Activated T-cell treated with anti-CD3 and anti-CD28 coated beads for 4 hours (primary cell): ENCODE results near the gene PEX10.
A peak's percentile ranks its signal among the peaks of the same experiment; 100 is the strongest.

Experiments used
- DNase-seq: peaks from one replicate; pipeline ENCODE4 v3.0.0-alpha.2; 2020

Gene PEX10

DNA sequence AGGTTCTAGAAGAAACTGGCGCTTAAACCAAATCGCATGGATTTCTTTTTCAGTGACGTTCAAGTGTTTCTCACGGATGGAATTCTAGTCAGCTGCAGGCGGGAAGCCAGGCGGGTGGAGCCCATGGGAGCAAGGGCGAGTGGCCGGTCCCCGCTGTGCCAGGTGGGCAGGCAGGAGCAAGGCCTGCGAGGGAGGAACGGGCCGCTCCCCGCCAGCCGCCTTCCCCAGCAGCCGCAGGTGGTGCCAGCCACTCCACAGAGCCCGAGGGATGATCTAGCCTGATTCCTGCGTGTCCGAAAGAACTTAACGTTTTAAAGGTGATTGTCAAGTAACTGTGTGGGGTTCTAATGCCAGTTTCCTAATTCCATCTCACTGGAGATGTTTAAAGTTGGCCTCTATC lies 9.1 kb downstream of the PEX10 start:
- DNase-seq = no peak

DNA sequence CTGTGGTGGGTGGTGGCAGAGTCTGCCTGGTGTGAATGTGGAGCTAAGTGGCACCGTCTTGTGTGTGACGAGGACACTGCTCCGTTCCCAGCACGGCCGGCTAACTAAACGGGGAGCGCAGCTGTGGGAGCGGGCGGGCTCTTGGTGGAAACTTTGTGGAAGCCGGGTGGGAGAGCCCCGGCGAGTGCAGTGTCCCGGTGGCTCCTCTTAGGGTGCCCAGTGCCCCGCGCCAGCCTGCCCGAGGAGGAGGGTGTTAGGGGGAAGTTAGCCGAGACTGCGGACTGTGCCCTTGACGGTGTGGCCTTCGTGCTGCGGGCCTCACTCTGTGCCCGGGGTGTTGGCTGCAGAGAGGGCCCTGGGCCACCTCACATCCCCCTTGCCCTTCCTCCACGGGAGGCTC lies 9.9 kb downstream of the PEX10 start:
- DNase-seq = no peak

GRCh38 chr1:2400950-2401649 lies 11.3 kb downstream of the PEX10 start:
- DNase-seq = no peak

DNA sequence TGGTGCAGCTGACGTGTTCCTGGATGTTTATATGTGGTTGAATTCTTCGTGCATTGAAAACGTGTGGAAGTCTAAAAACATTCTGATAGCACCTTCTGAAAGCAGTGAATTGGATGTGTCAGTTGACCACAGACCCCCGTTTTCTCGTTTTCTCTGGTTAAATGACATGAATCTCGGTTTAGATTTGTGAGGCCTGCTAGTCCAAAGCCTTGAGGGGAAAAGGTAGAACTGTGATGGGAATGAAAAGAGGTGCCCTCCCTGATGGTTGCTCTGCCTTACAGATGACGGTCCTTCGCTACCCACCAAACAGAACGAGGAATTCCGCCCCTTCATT lies 11.8 kb downstream of the PEX10 start:
- DNase-seq = no peak

DNA sequence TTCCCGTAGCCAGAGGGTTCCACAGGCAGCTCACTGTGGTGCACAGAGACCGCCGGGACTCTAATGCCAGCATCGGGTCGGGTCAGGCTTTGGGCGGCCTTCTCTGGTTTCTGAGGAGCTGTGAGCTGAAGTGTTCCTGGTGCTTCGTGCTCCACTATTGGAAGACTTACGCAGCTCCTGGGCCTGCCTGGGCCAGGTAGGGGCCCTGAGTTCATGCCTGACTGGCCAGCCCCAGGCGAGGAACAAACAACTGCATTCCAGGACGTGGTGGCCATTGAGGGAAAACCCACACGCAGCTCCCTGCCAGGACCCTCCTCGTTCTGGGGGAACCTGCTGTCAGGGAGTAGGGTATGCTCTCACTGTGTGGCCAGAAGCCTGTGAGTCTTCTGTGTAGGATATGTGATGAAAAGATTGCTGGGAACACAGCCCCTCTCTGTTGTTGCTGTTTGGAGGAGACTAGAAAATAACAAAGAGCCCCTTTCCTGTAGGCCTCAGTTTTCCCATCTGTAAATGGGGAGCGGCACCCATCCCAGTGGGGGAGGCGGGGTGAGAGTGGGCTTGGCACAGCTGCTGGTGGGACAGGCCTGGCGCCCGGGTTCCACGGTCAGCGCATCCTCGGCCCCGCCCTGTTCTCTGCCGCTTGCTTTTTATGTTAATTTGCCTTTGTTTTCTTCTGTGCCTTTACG lies 12.3 kb downstream of the PEX10 start:
- DNase-seq = no peak

GRCh38 chr1:2398871-2399270 lies 13.5 kb downstream of the PEX10 start:
- no peak for DNase-seq

DNA sequence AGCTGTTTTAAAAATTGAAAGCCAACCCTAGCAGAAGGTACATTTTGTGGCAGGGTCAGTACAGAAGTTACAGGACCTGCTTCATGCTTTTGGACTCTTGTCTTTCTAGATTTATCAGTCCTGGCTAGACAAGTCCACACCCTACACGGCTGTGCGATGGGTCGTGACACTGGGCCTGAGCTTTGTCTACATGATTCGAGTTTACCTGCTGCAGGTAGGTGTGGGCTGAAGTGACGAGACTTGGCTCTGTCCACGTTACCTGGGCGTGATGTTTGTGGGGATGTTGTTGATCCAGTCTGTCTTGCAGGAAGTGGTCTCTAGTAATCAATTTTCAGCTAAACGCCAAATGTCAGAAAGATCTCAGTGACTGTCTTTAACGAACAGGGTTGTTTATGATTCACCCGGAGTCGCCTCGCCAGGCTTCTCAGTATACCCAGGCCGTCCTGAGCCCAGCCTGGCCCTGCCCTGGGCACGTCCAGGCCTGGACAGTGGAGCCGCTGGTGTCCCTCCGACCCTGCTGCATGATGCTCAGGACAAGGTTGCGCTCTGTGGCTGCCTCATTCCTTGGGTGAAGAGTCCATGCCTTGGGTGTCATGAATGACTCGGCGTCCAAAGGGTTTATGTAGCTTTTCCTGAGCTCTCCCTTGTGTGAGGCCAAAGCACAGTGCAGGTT lies 15.2 kb downstream of the PEX10 start:
- no peak for DNase-seq

DNA sequence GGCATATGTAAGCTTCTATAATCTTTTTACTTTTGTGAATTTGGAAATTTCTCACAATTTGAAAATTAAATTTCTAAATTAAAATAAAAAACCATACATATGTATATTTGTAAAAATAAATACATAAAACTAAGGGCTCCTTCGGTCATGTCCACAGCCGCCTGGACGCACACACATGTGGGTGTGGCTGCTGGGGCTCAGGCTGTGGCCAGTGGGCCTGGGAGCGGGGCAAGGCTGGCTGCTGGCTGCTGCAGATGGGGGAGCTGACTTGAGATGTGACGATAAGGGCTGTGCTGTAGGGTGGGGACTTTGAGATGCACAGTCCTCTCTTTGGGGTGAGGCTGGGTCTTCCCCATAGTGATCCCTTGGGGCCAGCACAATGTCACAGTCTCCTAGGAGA lies 15.9 kb downstream of the PEX10 start:
- no peak for DNase-seq

DNA sequence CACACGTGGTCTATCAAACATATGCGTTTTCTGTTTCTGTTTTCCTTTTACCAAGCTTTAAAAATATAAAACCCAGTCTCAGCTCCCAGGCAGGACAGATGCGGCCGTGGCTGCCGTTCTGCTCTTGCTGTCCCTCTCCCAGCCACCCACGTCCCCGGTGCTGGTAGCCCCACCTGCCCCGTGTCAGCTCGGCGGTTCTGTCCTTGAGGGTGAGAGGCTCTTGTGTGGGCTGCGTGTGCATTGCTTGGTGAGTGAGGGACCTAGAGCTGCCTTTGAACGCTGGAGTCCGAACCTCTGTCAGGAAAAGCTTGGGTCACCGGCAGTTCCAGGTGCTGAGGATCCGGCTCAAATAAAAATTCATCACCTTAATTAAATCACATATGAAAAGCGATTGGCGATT lies 16.3 kb downstream of the PEX10 start:
- DNase-seq = no peak

GRCh38 chr1:2395245-2395644 lies 17.1 kb downstream of the PEX10 start:
- no peak for DNase-seq

- DNase-seq = no peak
These were observed 17.6 kb downstream of the PEX10 start for GRCh38 chr1:2394761-2395160.

GRCh38 chr1:2394220-2394619 lies 18.1 kb downstream of the PEX10 start:
- no peak for DNase-seq

DNA sequence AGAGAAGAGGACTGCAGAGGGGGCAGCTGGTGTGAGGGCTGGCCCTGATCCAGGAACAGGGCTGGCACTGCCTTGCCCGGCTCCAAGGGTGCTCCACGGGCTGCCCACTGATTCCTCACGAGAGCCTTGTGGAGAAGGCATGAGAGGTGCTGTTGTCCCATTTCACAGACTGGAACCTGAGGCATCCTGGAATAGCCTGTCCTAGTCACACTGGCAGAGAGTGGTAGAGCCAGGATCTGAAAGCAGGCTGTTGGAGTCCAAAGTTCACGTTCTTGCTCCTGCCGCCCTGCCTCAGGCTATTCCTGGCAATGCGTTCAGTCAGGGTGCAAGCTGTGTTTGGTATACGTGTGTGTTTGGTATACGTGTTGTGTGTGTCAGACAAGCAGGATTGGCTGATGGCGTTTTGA lies 18.9 kb downstream of the PEX10 start:
- DNase-seq = no peak

GRCh38 chr1:2392686-2393085 lies 19.7 kb downstream of the PEX10 start:
- no peak for DNase-seq

DNA sequence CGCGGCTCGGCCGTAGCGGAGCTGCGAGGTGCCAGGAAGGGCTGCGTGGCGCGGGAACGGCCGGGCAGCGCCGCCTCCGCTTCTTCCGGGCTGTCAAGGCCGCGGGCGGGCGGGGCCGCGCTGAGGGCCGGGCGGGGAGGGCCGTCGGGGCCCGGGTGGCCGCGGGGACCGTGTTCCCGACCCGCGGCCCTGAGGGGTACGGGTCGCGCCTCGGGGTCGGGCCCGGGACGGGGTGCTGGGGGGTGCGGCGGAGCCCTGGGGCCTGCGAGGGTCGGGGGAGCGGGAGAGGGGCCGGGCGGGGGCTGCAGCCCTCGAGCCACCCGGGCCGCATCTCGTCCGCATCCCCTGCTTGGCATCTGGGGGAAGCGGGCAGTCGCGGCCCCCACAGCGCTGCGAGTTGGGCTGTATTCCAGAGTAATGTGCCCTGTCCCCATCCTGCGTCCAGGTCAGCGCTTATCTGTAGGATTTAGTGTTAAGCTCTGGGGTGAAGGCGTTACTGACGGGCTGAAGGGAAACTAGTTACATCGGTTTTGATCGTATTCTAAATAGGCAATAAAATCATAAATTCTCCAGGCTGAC lies 20.3 kb downstream of the PEX10 start:
- no peak for DNase-seq

GRCh38 chr1:2391041-2391930 lies 21.1 kb downstream of the PEX10 start, which contains the start of the genes MORN1 and RER1:
MORN1 (minus strand) TSS chr1:2391554; CDS start chr1:2391533, 21 bp downstream.
RER1 (plus strand) TSS chr1:2391841; CDS start chr1:2395791, 3,950 bp downstream.
- peak; percentile 95 for DNase-seq

DNA sequence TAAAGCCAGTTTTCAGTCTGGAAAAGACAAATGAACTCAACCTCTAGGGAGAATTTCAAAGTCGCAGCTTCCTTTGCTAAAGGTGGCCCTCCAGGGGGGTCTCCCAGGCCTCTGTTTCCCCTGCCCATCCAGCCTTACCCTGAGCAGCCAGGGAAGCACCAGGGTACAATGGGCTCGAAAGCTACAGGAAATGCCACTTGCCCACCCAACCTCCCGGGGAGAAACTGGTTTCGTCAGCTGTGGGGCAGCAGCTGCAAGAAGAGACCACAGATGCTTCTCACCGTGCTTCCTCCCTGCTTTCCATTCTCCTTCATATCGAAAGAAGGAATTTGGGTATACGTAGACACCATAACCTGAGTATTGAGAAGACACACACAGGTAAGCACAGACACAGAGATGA lies 22.7 kb downstream of the PEX10 start:
- no peak for DNase-seq

- no peak for DNase-seq
These were observed 24.1 kb downstream of the PEX10 start for GRCh38 chr1:2388004-2388913.

DNA sequence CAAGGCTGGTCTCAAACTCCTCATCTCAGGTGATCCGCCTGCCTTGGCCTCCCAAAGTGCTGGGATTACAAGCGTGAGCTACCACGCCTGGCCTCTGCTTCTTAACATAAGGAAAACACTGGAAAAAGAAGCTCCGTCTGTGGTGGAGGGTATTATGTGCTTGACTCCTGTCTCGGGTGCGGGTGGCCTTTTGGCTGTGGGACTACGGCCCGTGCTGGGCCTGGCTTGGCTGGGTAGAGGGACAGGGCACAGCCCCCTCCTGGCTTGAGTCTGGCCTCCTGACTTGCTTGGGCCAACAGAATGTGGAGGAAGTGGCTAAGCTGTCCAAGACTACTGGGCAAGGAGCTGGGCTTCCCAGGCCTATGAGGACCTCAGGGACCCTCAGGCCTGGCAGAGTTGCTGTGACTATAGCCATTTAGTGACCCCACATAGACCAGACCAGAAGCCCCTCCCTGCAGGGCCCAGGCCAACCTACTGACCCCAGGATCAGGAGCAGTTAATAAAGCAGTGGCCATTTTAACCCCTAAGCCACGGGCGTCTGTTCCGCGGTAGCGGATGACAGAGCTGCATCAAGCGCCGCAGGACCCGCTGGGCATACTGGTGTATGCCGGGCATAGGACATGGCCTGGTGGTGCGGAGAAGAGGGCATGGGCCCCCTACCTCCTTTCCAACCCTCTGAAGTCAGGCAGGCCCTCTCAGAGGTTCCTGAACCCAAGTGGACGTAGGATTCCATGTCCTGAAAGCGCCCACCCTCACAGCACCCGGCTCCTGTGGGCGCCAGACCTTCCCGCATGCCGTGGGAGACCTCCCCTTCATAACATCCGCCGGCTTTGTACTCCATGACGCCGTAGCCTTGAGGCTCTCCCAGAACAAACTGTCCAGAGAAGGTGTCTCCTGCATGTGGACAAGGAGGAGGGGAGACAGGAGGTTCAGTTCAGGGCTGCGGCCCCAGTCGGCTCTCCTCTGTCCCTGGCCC lies 25.4 kb downstream of the PEX10 start:
- no peak for DNase-seq

DNA sequence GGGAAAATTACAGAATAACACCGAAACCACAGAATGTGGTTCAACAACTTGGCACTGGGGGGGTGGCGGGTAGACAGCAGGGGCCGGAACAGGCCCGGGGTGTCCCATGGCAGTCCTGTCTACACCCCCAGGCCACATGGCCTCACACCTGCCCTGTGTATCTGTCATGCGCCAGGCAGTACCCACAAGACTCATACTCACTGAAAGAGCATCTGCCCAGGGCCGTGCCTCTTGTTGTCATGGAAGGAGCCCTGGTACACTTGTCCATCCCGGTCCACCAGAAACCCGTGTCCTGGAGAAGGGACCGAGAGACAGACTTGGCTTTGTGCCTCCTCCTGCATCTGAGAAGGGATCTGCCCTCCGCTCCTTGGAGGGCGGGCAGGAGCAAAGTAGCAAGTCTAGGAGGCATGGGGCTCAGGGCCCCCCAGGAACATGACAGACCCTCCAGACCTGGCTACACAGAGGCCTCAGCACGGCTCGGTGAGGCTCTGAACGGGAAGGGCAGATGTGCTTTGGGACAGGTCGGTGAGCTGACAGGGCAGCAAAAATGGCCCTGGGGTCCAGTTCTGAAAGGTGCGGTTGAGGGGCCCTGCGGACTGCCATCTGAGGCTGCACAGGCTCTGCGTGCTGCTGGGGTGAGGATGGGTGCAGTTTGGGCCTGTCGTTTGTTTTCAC lies 26.6 kb downstream of the PEX10 start:
- DNase-seq = no peak
